ENCODE data around the gene CTNNA3.

CTNNA3 gene

GRCh38 chr10:65968871-65969270, 1727.1 kb downstream of the CTNNA3 start:
- no peak overlapping the region for H3K4me3 ChIP-seq (ENCODE audit: control insufficient read depth, low read depth, low read length)
- TF ChIP-seq CTCF (IDR thresholded peaks at IDR 0.05; ENCODE audit: control insufficient read depth, insufficient read depth, low read depth, low read length, missing control alignments) = no peak
- no peak for DNase-seq (ENCODE audit: low read depth)

GRCh38 chr10:65968437-65968836, 1727.6 kb downstream of the CTNNA3 start:
- no peak for TF ChIP-seq CTCF (IDR thresholded peaks at IDR 0.05; ENCODE audit: control insufficient read depth, insufficient read depth, low read depth, low read length, missing control alignments)
- no peak for DNase-seq (ENCODE audit: low read depth)

GRCh38 chr10:65964205-65964604, 1731.8 kb downstream of the CTNNA3 start:
- TF ChIP-seq CTCF (IDR thresholded peaks at IDR 0.05; ENCODE audit: control insufficient read depth, insufficient read depth, low read depth, low read length, missing control alignments) = no peak
- H3K4me3 ChIP-seq (ENCODE audit: control insufficient read depth, low read depth, low read length) = no peak overlapping the region
- DNase-seq (ENCODE audit: low read depth) = no peak

More at GRCh38 chr10:65968437-65968836, 1727.6 kb downstream of the CTNNA3 start:
- H3K4me3 ChIP-seq (ENCODE audit: control insufficient read depth, low read depth, low read length) = no peak overlapping the region

- no peak for TF ChIP-seq CTCF (IDR thresholded peaks at IDR 0.05; ENCODE audit: control insufficient read depth, insufficient read depth, low read depth, low read length, missing control alignments)
- no peak for DNase-seq (ENCODE audit: low read depth)
- H3K4me3 ChIP-seq (ENCODE audit: control insufficient read depth, low read depth, low read length) = no peak overlapping the region
Observed at GRCh38 chr10:65952086-65952485, 1743.9 kb downstream of the CTNNA3 start.

GRCh38 chr10:65950075-65950474, 1745.9 kb downstream of the CTNNA3 start:
- no peak for TF ChIP-seq CTCF (IDR thresholded peaks at IDR 0.05; ENCODE audit: control insufficient read depth, insufficient read depth, low read depth, low read length, missing control alignments)
- no peak overlapping the region for H3K4me3 ChIP-seq (ENCODE audit: control insufficient read depth, low read depth, low read length)
- DNase-seq (ENCODE audit: low read depth) = no peak

- no peak overlapping the region for H3K4me3 ChIP-seq (ENCODE audit: control insufficient read depth, low read depth, low read length)
- DNase-seq (ENCODE audit: low read depth) = no peak
- no peak for TF ChIP-seq CTCF (IDR thresholded peaks at IDR 0.05; ENCODE audit: control insufficient read depth, insufficient read depth, low read depth, low read length, missing control alignments)
Observed at GRCh38 chr10:65949526-65949925, 1746.5 kb downstream of the CTNNA3 start.

- no peak for TF ChIP-seq CTCF (IDR thresholded peaks at IDR 0.05; ENCODE audit: control insufficient read depth, insufficient read depth, low read depth, low read length, missing control alignments)
- no peak overlapping the region for H3K4me3 ChIP-seq (ENCODE audit: control insufficient read depth, low read depth, low read length)
- no peak for DNase-seq (ENCODE audit: low read depth)
Observed at GRCh38 chr10:65945061-65945460, 1750.9 kb downstream of the CTNNA3 start.
